ENCODE measurements around the gene CTSZ.

GRCh38 chr20:59015812-59016711, 9.0 kb upstream of the CTSZ start:
- TF ChIP-seq, protein P1, sequence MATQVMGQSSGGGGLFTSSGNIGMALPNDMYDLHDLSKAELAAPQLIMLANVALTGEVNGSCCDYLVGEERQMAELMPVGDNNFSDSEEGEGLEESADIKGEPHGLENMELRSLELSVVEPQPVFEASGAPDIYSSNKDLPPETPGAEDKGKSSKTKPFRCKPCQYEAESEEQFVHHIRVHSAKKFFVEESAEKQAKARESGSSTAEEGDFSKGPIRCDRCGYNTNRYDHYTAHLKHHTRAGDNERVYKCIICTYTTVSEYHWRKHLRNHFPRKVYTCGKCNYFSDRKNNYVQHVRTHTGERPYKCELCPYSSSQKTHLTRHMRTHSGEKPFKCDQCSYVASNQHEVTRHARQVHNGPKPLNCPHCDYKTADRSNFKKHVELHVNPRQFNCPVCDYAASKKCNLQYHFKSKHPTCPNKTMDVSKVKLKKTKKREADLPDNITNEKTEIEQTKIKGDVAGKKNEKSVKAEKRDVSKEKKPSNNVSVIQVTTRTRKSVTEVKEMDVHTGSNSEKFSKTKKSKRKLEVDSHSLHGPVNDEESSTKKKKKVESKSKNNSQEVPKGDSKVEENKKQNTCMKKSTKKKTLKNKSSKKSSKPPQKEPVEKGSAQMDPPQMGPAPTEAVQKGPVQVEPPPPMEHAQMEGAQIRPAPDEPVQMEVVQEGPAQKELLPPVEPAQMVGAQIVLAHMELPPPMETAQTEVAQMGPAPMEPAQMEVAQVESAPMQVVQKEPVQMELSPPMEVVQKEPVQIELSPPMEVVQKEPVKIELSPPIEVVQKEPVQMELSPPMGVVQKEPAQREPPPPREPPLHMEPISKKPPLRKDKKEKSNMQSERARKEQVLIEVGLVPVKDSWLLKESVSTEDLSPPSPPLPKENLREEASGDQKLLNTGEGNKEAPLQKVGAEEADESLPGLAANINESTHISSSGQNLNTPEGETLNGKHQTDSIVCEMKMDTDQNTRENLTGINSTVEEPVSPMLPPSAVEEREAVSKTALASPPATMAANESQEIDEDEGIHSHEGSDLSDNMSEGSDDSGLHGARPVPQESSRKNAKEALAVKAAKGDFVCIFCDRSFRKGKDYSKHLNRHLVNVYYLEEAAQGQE (IDR thresholded peaks at IDR 0.05; ENCODE audit: low read depth, low read length) = no peak
- no peak for TF ChIP-seq FOS (IDR thresholded peaks at IDR 0.05; ENCODE audit: borderline replicate concordance, extremely low read depth, insufficient read length)
- TF ChIP-seq CHD4 (IDR thresholded peaks at IDR 0.05) = no peak
- no peak for TF ChIP-seq ZNF274 (IDR thresholded peaks at IDR 0.05; ENCODE audit: insufficient read depth, insufficient read length)
- TF ChIP-seq CTCF (IDR thresholded peaks at IDR 0.05 in 2 of 3, conservative IDR thresholded peaks at IDR 0.05 in 1 of 3; ENCODE audit: control insufficient read depth in 2 of 3, extremely low read depth in 1 of 3, insufficient read depth in 1 of 3, low read depth in 3 of 3, low read length in 3 of 3) = no peak
- no peak for TF ChIP-seq POLR2AphosphoS5 (IDR thresholded peaks at IDR 0.05; ENCODE audit: low read length)
- no peak for TF ChIP-seq USF2 (IDR thresholded peaks at IDR 0.05; ENCODE audit: borderline replicate concordance, low read depth, low read length)
- TF ChIP-seq MXI1 (IDR thresholded peaks at IDR 0.05; ENCODE audit: low read depth, low read length) = no peak
- TF ChIP-seq TAF1 (IDR thresholded peaks at IDR 0.05; ENCODE audit: borderline replicate concordance, low read depth, low read length) = no peak
- no peak for TF ChIP-seq SMAD5 (IDR thresholded peaks at IDR 0.05; ENCODE audit: low read depth)

All from GM12878 (cell line).